ENCODE data around the gene SLC4A3. TPM values are rescaled to one million over a fixed set of nuclear protein-coding genes. Genes with fewer than 3 reads are reported as not detected.

The SLC4A3 gene
- total and polyA plus RNA-seq, 2 donors = 0.47 to 6.9 TPM

- Histone ChIP-seq H3K27me3 (ENCODE audit: control insufficient read depth in 2 of 2, insufficient read depth in 1 of 2, low read length in 1 of 2) (peaks cover 2 to 52% of the 10 kb centered on the region in 2 donors), H3K4me1 (ENCODE audit: control insufficient read depth in 2 of 2, insufficient read depth in 2 of 2, low read length in 2 of 2) (peaks cover 11 to 16% of the 10 kb centered on the region in 2 donors), H3K27ac (ENCODE audit: low read depth in 1 of 2, low read length in 1 of 2) (no peak overlapping the region), H3K36me3 (ENCODE audit: control insufficient read depth in 2 of 2, insufficient read depth in 2 of 2, low read length in 1 of 2) (no peaks in the 10 kb centered on the region), H3K4me3 (ENCODE audit: low read length in 2 of 2) (no peak overlapping the region), H3K9me3 (ENCODE audit: control insufficient read depth in 2 of 2, insufficient read depth in 1 of 2, low read length in 1 of 2) (no peaks in the 10 kb centered on the region)
- DNase-seq (ENCODE audit: low read depth in 6 of 9, low spot score in 9 of 9) = no peak
- WGBS = 78% methylated on average over 8 of the region's 8 CpGs
Measured at GRCh38 chr2:219642069-219642454, 14.6 kb downstream of the SLC4A3 start.

DNA sequence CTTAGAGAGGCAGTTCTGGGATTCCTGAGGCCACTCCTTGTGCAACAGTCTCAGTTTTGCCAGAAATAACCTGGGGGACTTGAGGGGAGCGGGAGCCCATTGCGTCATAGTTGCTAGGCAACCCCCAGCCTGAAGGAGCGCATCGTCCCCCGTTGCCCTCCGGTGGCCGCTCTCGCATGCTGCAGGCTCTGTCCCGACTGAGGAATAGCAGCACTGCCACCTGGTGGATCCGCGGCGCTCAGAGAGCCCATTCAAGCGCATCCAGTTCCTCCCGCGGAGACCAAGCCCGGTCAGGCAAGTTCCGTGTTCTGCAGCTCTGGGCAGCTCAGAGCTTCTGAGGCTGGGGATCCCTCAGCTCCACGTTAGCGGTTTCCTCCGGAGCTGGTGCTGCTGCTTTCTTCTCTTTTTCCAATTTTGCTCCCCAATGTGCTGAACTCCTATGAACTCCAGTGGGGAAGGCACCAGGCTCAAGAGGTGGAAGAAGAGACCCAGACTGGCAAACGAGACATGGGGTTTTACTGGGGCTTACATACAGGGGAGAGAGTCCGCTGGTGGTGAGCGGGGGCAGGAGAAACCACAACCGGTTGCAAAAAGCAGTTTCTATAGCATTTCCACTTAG, 15.1 kb downstream of the SLC4A3 start:
- no peak overlapping the region for H3K27ac ChIP-seq (ENCODE audit: low read depth in 1 of 2, low read length in 1 of 2)

GRCh38 chr2:219643084-219643473, 15.6 kb downstream of the SLC4A3 start:
- Histone ChIP-seq H3K4me3 (ENCODE audit: low read length in 2 of 2) (no peak overlapping the region), H3K27me3 (ENCODE audit: control insufficient read depth in 2 of 2, insufficient read depth in 1 of 2, low read length in 1 of 2) (peaks cover 2 to 45% of the 10 kb centered on the region in 2 donors), H3K9me3 (ENCODE audit: control insufficient read depth in 2 of 2, insufficient read depth in 1 of 2, low read length in 1 of 2) (no peaks in the 10 kb centered on the region), H3K36me3 (ENCODE audit: control insufficient read depth in 2 of 2, insufficient read depth in 2 of 2, low read length in 1 of 2) (no peaks in the 10 kb centered on the region), H3K4me1 (ENCODE audit: control insufficient read depth in 2 of 2, insufficient read depth in 2 of 2, low read length in 2 of 2) (peaks cover 11 to 16% of the 10 kb centered on the region in 2 donors), H3K27ac (ENCODE audit: low read depth in 1 of 2, low read length in 1 of 2) (no peak overlapping the region)
- no peak for DNase-seq (ENCODE audit: low read depth in 6 of 9, low spot score in 9 of 9)
- WGBS = 96% methylated on average over 7 of the region's 7 CpGs

More for the DNA sequence above, 15.1 kb downstream of the SLC4A3 start:
- Histone ChIP-seq H3K9me3 (ENCODE audit: control insufficient read depth in 2 of 2, insufficient read depth in 1 of 2, low read length in 1 of 2) (no peaks in the 10 kb centered on the region), H3K4me3 (ENCODE audit: low read length in 2 of 2) (no peak overlapping the region), H3K4me1 (ENCODE audit: control insufficient read depth in 2 of 2, insufficient read depth in 2 of 2, low read length in 2 of 2) (peaks cover 11 to 16% of the 10 kb centered on the region in 2 donors), H3K36me3 (ENCODE audit: control insufficient read depth in 2 of 2, insufficient read depth in 2 of 2, low read length in 1 of 2) (no peaks in the 10 kb centered on the region), H3K27me3 (ENCODE audit: control insufficient read depth in 2 of 2, insufficient read depth in 1 of 2, low read length in 1 of 2) (peaks cover 2 to 50% of the 10 kb centered on the region in 2 donors)
- DNase-seq (ENCODE audit: low read depth in 6 of 9, low spot score in 9 of 9) = peak; percentile 76 to 95 (median 86)
- WGBS = 2% methylated on average over 24 of the region's 24 CpGs

DNA sequence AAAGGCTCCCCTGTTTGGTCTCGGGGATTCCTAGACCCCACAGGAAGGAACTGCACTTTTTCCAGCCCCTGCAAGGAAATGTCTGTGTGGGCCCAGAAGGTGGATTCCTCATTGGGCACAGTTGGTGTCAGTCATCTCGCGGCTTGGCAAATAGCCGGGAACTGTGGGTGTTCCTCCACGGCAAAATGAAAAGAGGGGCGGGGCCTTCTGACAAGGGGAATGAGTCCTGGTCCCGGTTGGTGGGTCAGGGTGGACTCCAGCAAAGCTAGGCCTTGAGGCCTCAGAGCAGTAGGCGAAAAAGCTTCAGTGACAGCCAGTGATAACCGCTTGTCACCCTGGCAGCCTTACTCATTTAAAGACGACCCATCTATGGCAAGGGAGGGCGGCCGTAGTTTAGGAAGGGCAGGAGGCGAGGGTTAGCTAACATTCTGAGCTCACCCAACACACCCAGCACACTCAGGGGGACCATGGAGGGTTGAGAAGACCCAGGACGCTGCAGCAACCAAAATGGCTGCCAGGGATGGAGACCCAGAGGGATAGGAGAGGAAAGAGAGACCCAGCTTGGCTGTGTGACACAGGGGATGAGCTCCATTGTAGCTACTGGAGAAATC, 16.5 kb downstream of the SLC4A3 start:
- Histone ChIP-seq H3K9me3 (ENCODE audit: control insufficient read depth in 2 of 2, insufficient read depth in 1 of 2, low read length in 1 of 2) (no peaks in the 10 kb centered on the region), H3K36me3 (ENCODE audit: control insufficient read depth in 2 of 2, insufficient read depth in 2 of 2, low read length in 1 of 2) (no peaks in the 10 kb centered on the region), H3K27ac (ENCODE audit: low read depth in 1 of 2, low read length in 1 of 2) (no peak overlapping the region), H3K4me1 (ENCODE audit: control insufficient read depth in 2 of 2, insufficient read depth in 2 of 2, low read length in 2 of 2) (peaks cover 11 to 16% of the 10 kb centered on the region in 2 donors), H3K4me3 (ENCODE audit: low read length in 2 of 2) (no peak overlapping the region), H3K27me3 (ENCODE audit: control insufficient read depth in 2 of 2, insufficient read depth in 1 of 2, low read length in 1 of 2) (peaks cover 2 to 42% of the 10 kb centered on the region in 2 donors)
- WGBS = 94% methylated on average over 14 of the region's 14 CpGs
- no peak for DNase-seq (ENCODE audit: low read depth in 6 of 9, low spot score in 9 of 9)

- Histone ChIP-seq H3K9me3 (ENCODE audit: control insufficient read depth in 2 of 2, insufficient read depth in 1 of 2, low read length in 1 of 2) (no peaks in the 10 kb centered on the region), H3K4me3 (ENCODE audit: low read length in 2 of 2) (no peak overlapping the region), H3K36me3 (ENCODE audit: control insufficient read depth in 2 of 2, insufficient read depth in 2 of 2, low read length in 1 of 2) (no peaks in the 10 kb centered on the region), H3K27me3 (ENCODE audit: control insufficient read depth in 2 of 2, insufficient read depth in 1 of 2, low read length in 1 of 2) (peaks cover 2 to 40% of the 10 kb centered on the region in 2 donors), H3K27ac (ENCODE audit: low read depth in 1 of 2, low read length in 1 of 2) (no peak overlapping the region), H3K4me1 (ENCODE audit: control insufficient read depth in 2 of 2, insufficient read depth in 2 of 2, low read length in 2 of 2) (peaks cover 9 to 12% of the 10 kb centered on the region in 2 donors)
- no peak for DNase-seq (ENCODE audit: low read depth in 6 of 9, low spot score in 9 of 9)
- WGBS = 94% methylated on average over 17 of the region's 17 CpGs
Measured at GRCh38 chr2:219644801-219645480, 17.5 kb downstream of the SLC4A3 start.

GRCh38 chr2:219645631-219646527, 18.4 kb downstream of the SLC4A3 start:
- peaks cover 2 to 49% of the 10 kb centered on the region in 2 donors for H3K27me3 ChIP-seq (ENCODE audit: control insufficient read depth in 2 of 2, insufficient read depth in 1 of 2, low read length in 1 of 2)
- H3K36me3 ChIP-seq (ENCODE audit: control insufficient read depth in 2 of 2, insufficient read depth in 2 of 2, low read length in 1 of 2) = no peaks in the 10 kb centered on the region
- peaks cover 9 to 12% of the 10 kb centered on the region in 2 donors for H3K4me1 ChIP-seq (ENCODE audit: control insufficient read depth in 2 of 2, insufficient read depth in 2 of 2, low read length in 2 of 2)
- WGBS = 91% methylated on average over 12 of the region's 12 CpGs
- DNase-seq (ENCODE audit: low read depth in 6 of 9, low spot score in 9 of 9) = no peak
- no peaks in the 10 kb centered on the region for H3K9me3 ChIP-seq (ENCODE audit: control insufficient read depth in 2 of 2, insufficient read depth in 1 of 2, low read length in 1 of 2)
- no peak overlapping the region for H3K27ac ChIP-seq (ENCODE audit: low read depth in 1 of 2, low read length in 1 of 2)
- H3K4me3 ChIP-seq (ENCODE audit: low read length in 2 of 2) = no peak overlapping the region

- no peak overlapping the region for H3K4me3 ChIP-seq (ENCODE audit: low read length in 2 of 2)
- H3K27me3 ChIP-seq (ENCODE audit: control insufficient read depth in 2 of 2, insufficient read depth in 1 of 2, low read length in 1 of 2) = peaks cover 2 to 46% of the 10 kb centered on the region in 2 donors
- no peak for DNase-seq (ENCODE audit: low read depth in 6 of 9, low spot score in 9 of 9)
- no peaks in the 10 kb centered on the region for H3K36me3 ChIP-seq (ENCODE audit: control insufficient read depth in 2 of 2, insufficient read depth in 2 of 2, low read length in 1 of 2)
- H3K4me1 ChIP-seq (ENCODE audit: control insufficient read depth in 2 of 2, insufficient read depth in 2 of 2, low read length in 2 of 2) = no peaks in the 10 kb centered on the region
- WGBS = 94% methylated on average over 2 of the region's 2 CpGs
- no peaks in the 10 kb centered on the region for H3K9me3 ChIP-seq (ENCODE audit: control insufficient read depth in 2 of 2, insufficient read depth in 1 of 2, low read length in 1 of 2)
- no peak overlapping the region for H3K27ac ChIP-seq (ENCODE audit: low read depth in 1 of 2, low read length in 1 of 2)
Measured at GRCh38 chr2:219648176-219648575, 20.7 kb downstream of the SLC4A3 start.

GRCh38 chr2:219648963-219649362, 21.5 kb downstream of the SLC4A3 start:
- H3K27ac ChIP-seq (ENCODE audit: low read depth in 1 of 2, low read length in 1 of 2) = no peak overlapping the region
- no peak for DNase-seq (ENCODE audit: low read depth in 6 of 9, low spot score in 9 of 9)
- H3K9me3 ChIP-seq (ENCODE audit: control insufficient read depth in 2 of 2, insufficient read depth in 1 of 2, low read length in 1 of 2) = no peaks in the 10 kb centered on the region
- peaks cover 2 to 43% of the 10 kb centered on the region in 2 donors for H3K27me3 ChIP-seq (ENCODE audit: control insufficient read depth in 2 of 2, insufficient read depth in 1 of 2, low read length in 1 of 2)
- H3K4me1 ChIP-seq (ENCODE audit: control insufficient read depth in 2 of 2, insufficient read depth in 2 of 2, low read length in 2 of 2) = no peaks in the 10 kb centered on the region
- no peaks in the 10 kb centered on the region for H3K36me3 ChIP-seq (ENCODE audit: control insufficient read depth in 2 of 2, insufficient read depth in 2 of 2, low read length in 1 of 2)
- WGBS = 85% methylated on average over 4 of the region's 4 CpGs
- no peak overlapping the region for H3K4me3 ChIP-seq (ENCODE audit: low read length in 2 of 2)

Data from thymus (tissue), 11 donors.